Fibroblast of mammary gland (primary cell): Measurements from ENCODE around the gene PPP3CA.

Experiments
- DNase-seq: peaks from one replicate; pipeline ENCODE4 v3.0.0-alpha.2; 2010; ENCODE audit warnings: low read depth
- H3K4me3 ChIP-seq: 2 replicates; pipeline ENCODE4 v1.5.1; 2011; ENCODE audit warnings: low read depth, mild to moderate bottlenecking, low read length, moderate library complexity; ENCODE audit not compliant: control insufficient read depth
- CTCF ChIP-seq: conservative IDR thresholded peaks from 2 replicates; pipeline ENCODE4 v1.5.1; 2011; ENCODE audit warnings: low read depth, low read length, inconsistent platforms; ENCODE audit not compliant: control insufficient read depth, insufficient read depth

The PPP3CA gene

GRCh38 chr4:101285985-101286384 lies 61.3 kb downstream of the PPP3CA start:
- DNase-seq = no peak
- no peak overlapping the region for H3K4me3 ChIP-seq
- no peak for TF ChIP-seq CTCF

- no peak overlapping the region for H3K4me3 ChIP-seq
- DNase-seq = peak; percentile 39
- TF ChIP-seq CTCF = no peak
These were observed 62.8 kb downstream of the PPP3CA start for GRCh38 chr4:101284546-101284945.

GRCh38 chr4:101283434-101283833 lies 63.9 kb downstream of the PPP3CA start:
- TF ChIP-seq CTCF = no peak
- no peak for DNase-seq
- H3K4me3 ChIP-seq = no peak overlapping the region

GRCh38 chr4:101282076-101282844 lies 65.1 kb downstream of the PPP3CA start:
- no peak overlapping the region for H3K4me3 ChIP-seq
- TF ChIP-seq CTCF = no peak
- DNase-seq = no peak

GRCh38 chr4:101280866-101281600 lies 66.3 kb downstream of the PPP3CA start:
- no peak for DNase-seq
- H3K4me3 ChIP-seq = no peak overlapping the region
- TF ChIP-seq CTCF = no peak

GRCh38 chr4:101279377-101279871 lies 67.9 kb downstream of the PPP3CA start:
- H3K4me3 ChIP-seq = no peak overlapping the region
- DNase-seq = peak; percentile 99
- TF ChIP-seq CTCF = no peak
